H7 (cell line): ENCODE data around the gene VAMP1. TPM values are rescaled to one million over a fixed set of nuclear protein-coding genes. Genes with fewer than 3 reads are reported as not detected.

Experiments used
- DNase-seq: peaks from one replicate; pipeline ENCODE4 v3.0.0; 2012
- H3K27me3 ChIP-seq: 2 replicates; pipeline ENCODE4 v1.6.0; 2011; ENCODE audit warnings: mild to moderate bottlenecking, low read length; ENCODE audit not compliant: control insufficient read depth, insufficient read depth
- H3K36me3 ChIP-seq: replicated peaks from 2 replicates; pipeline ENCODE4 v1.5.1; 2011; ENCODE audit warnings: low read length; ENCODE audit not compliant: control insufficient read depth, insufficient read depth
- H3K4me3 ChIP-seq: 2 replicates; pipeline ENCODE4 v1.5.1; 2011; ENCODE audit warnings: low read depth, mild to moderate bottlenecking, control low read depth, low read length, moderate library complexity; ENCODE audit not compliant: insufficient read depth
- total RNA-seq: library from RNA; depleted of rRNA; stranded (reverse); fragments of >200 nt; shearing (Covaris generic); gene quantifications from 2 replicates; pipeline ENCODE4 v1.2.3, GENCODE V29; 2014

VAMP1 gene
- total RNA-seq, 1 experiment from 2014 or later, result 23.9 TPM

DNA sequence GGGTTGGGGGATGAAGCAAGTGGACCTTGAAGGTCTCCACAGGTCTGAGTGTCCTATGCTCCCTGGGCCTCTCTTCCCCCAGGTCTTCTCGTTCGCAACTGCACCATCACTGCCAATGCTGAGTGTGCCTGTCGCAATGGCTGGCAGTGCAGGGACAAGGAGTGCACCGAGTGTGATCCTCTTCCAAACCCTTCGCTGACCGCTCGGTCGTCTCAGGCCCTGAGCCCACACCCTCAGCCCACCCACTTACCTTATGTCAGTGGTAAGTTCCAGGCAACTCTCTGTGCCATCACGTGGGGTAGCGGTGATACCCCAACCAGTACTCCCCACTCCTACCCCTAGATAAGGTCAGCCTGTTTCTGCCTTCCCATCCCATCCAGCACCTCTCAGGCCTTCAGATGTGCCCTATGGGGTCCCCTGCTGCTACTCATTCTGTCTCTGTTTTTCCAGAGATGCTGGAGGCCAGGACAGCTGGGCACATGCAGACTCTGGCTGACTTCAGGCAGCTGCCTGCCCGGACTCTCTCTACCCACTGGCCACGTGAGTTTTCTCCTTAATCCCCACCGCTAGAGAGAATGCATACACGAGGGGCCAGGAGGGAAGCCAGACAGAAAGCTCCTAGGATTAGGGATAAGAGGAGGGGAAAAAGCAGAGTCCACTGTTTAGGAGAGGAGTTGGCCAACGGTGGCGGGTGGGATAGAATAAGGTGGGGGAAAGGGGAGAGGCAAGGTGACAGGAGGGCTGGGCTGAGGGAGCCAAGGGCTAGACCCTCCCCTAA lies 20.2 kb downstream of the VAMP1 start:
- no peak for DNase-seq
- Histone ChIP-seq H3K27me3 (no peaks in the 10 kb centered on the region), H3K4me3 (no peak overlapping the region), H3K36me3 (no peaks in the 10 kb centered on the region)

DNA sequence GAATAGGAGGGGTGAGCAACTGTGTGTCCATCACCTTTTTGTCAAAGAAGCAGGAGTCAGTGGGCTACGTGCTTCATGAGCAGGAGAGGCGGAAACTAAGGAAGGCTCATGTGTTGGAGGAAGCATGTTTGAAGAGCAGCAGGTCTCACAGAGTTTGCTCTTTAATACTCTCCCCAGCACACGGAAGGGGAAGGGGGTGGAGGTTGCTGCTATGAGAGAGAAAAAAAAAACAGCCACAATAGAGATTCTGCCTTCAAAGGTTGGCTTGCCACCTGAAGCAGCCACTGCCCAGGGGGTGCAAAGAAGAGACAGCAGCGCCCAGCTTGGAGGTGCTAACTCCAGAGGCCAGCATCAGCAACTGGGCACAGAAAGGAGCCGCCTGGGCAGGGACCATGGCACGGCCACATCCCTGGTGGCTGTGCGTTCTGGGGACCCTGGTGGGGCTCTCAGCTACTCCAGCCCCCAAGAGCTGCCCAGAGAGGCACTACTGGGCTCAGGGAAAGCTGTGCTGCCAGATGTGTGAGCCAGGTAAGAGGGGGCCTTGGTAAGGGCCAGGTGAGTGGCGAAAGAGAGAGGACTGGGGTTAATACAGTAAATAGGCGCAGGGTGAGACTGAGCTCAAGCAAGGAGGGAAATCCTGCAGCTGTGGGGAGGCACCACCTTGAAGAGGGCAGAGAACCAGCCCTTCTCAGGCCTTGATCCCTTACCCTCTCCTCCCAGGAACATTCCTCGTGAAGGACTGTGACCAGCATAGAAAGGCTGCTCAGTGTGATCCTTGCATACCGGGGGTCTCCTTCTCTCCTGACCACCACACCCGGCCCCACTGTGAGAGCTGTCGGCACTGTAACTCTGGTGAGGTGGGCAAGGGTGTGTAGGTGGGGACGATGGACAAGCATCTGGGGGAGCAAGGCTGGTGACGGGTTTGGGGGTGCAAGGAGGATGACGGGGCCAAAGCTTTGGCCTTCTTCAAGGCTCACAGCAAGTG lies 25.5 kb downstream of the VAMP1 start, which contains the start of gene CD27:
Gene CD27 (plus strand): TSS at position 252 of the 985 bp plus-strand sequence. CDS start 141 bp downstream, at position 393.
- DNase-seq, result no peak
- no peaks in the 10 kb centered on the region for H3K27me3 ChIP-seq
- H3K4me3 ChIP-seq, result no peak within 1 kb of the TSS
- no peaks in the 10 kb centered on the region; the same call in 1 of the 2 replicates for H3K36me3 ChIP-seq

DNA sequence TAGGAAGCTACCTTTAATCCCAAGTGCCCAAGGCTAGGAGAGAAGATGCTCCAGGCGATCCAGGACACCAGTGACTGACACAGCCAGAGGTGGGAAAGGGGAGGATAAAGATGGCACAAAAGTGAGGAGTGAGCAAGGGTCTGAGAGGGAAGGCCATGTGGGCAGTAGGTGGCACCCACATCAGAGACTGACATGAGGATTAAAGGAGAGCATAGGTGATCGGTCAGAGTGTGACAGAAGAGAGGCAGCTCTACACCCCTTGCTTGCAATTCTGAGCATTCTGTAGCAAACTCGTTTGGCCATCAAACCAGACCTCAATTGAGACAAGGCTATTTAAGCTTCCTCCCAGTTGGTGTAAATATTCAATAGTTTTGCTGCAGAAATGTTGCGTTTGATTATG lies 26.4 kb downstream of the VAMP1 start:
- Histone ChIP-seq H3K4me3 (no peak overlapping the region), H3K27me3 (no peaks in the 10 kb centered on the region), H3K36me3 (no peaks in the 10 kb centered on the region; the same call in 1 of the 2 replicates)
- no peak for DNase-seq

DNA sequence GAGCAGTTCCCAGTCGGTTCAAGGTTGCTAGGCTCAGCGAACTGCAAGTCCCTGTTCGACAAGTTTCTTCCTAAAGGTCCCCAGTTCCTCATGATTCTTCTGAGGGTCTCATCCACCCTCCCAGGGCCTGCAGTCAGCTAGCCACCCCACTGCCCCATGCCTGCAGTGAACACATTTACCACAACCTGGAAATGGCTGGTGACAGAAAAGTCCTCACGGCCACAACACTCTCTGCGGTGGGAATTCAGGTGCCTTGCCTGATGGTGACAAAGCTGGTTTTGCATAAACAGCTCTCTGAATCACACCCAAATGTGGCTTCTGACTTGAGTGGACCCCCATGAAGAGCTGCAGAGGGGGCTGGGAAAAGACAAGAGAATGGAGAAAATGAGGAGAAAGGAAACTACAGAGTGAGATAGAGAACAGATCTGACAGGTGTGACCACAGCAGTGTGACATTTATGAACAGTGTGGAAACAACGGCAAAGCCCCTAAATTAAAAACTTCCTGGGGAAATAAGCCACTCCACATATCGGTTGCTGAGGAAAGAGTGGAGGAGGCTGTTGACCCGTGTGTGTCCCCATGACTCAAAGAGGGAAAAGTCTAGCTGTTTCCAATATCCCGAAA lies 27.0 kb downstream of the VAMP1 start:
- H3K36me3 ChIP-seq, result no peaks in the 10 kb centered on the region; the same call in 1 of the 2 replicates
- no peak for DNase-seq
- no peak overlapping the region for H3K4me3 ChIP-seq
- no peaks in the 10 kb centered on the region for H3K27me3 ChIP-seq

DNA sequence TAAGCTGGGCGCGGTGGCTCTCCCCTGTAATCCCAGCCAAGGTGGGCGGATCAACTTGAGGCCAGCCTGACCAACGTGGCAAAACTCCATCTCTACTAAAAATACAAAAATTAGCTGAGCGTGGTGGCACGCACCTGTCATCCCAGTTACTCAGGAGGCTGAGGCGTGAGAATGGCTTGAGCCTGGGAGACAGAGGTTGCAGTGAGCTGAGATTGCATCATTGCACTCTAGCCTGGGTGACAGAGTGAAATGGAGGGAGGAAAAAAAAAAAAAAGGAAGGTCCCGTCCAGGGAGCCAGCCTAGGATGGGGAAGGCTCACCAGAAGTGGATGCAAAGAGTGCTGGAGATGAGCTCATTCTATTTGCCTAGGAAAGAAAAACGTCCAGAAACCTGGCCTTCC lies 27.6 kb downstream of the VAMP1 start:
- no peaks in the 10 kb centered on the region for H3K27me3 ChIP-seq
- no peak for DNase-seq
- no peaks in the 10 kb centered on the region; the same call in 1 of the 2 replicates for H3K36me3 ChIP-seq
- H3K4me3 ChIP-seq, result no peak overlapping the region

DNA sequence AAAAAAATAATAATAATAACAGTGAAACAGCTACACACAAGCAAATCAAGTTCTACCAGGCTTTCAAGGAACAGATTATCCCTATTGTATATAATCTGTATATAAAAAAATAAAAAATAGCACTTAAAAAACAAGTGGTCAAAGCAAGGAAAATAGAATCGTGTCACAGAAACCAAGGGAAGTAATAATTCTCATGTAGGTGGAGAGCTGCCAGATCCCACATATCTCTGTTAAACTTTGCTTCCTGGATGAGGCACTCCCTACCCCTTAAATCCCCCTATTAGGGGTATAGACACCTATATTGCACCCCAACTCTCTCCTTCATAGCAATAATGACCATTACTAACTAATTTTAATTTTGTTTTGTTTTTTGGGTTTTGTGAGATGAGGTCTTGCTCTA lies 30.1 kb downstream of the VAMP1 start:
- no peaks in the 10 kb centered on the region; the same call in 1 of the 2 replicates for H3K36me3 ChIP-seq
- no peak for DNase-seq
- H3K4me3 ChIP-seq, result no peak overlapping the region
- H3K27me3 ChIP-seq, result no peaks in the 10 kb centered on the region

DNA sequence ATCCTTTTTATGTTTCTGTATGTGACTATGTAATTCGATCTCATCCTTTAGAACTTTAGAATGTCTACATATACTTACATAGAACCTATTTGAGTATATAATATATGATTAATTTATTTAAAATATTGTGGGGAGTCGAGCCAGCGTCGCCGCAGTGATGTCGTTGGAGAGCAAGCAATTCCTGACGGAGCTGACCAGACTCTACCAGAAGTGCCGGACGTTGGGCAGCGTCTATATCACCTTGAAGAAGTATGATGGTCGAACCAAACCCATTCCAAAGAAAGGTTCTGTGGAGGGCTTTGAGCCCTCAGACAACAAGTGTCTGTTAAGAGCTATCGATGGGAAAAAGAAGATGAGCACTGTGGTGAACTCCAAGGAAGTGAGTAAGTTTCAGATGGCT lies 32.1 kb downstream of the VAMP1 start:
- H3K4me3 ChIP-seq, result no peak overlapping the region
- H3K36me3 ChIP-seq, result no peaks in the 10 kb centered on the region
- no peak for DNase-seq
- H3K27me3 ChIP-seq, result no peaks in the 10 kb centered on the region

DNA sequence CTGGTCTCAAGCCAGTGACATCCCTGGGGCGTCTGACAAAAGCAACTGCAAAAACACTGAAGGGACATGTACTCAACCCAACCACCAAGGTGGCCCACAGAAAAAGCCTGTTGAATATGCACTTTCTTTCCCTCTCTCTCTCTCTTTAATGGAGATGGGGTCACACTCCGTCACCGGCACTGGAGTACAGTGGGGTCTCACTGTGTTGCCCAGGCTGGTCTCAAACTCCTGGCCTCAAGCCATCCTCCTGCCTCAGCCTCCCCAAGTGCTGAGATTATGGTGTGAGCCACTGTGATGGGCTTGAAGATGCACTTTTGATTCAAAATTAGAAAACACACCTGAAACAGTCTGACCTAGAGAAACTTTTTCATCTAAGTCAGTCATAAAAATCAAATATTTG lies 32.9 kb downstream of the VAMP1 start:
- H3K27me3 ChIP-seq, result no peaks in the 10 kb centered on the region
- no peak for DNase-seq
- no peak overlapping the region for H3K4me3 ChIP-seq
- H3K36me3 ChIP-seq, result no peaks in the 10 kb centered on the region

DNA sequence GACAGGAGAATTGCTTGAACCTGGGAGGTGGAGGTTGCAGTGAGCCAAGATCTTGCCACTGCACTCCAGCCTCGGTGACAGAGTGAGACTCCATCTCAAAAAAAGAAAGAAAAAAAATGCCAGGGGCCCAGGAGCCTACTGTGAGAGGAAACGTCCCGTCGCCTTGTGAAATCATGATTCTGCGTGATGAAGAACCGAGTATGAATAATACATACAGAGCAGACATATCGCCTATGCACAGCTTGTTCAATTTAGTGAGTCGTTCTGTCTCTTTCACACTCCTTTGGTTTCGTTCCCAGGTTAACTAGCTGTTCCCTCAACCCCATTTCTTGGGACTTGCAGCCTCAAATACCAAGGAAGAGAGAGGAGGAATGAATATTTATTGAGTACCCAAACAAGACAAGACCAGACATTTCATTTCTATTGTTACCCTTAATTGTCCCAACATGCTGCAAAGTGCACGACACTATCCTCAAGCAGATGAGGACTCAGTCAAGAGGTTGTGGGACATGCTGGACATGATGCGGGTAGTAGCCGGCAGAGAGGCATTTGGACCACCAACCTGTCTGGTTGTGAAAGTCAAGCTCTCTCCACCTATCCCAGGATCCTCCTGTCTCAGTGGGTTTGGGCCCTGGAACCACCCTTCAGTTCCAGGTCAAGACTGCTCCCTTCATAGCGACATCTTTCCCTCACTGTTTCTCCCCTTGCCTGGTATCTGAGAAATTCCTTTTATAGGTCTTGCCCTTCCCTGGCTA lies 34.3 kb downstream of the VAMP1 start:
- Histone ChIP-seq H3K36me3 (no peaks in the 10 kb centered on the region), H3K27me3 (no peaks in the 10 kb centered on the region), H3K4me3 (no peak overlapping the region)
- DNase-seq, result peak; percentile 19

DNA sequence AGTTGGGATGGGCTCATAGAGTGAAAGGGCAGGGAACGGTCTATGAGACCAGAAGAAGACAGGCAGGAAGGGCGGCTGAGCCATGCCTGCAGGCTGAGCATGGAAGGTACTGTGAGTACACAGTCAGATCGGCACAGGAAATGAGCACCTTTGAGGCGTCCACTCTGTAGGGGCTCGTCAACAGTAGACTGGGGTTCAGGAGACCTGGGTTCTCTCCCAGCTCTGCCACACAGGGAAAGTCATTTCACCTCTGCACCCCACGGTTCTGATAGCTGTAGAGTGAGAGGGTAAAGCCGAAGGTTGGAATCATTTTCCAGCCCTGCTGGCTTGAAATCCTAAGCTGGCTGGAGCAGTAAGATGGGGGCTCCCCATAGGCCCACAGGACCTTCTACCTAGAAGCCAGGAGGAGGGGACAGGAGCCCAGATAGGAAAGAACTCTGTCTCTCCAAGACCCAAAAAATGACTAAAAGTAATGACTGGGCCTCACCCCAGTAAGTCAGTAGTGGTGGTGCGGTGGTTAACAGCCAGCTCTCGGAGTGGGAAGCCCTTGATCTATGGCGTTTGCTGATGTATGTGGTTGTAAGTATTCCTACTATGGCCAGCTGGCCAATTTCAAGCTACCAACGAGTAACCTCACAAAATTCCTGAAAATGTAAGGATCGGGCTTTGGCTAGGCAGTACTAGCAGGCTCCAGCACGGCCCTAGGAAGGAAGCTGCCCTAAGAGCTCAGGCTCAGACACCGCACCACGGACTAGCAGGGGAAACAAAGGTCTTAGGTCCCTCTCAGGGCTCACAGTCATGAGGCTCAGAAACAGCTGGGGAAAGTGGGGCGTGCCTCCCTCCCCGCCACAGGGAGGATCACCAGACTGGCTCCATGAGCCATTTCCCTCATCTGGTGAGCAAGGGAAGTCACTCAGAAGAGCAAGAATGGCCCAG lies 36.0 kb downstream of the VAMP1 start:
- Histone ChIP-seq H3K4me3 (no peak overlapping the region), H3K36me3 (no peaks in the 10 kb centered on the region), H3K27me3 (no peaks in the 10 kb centered on the region)
- peak; percentile 32 for DNase-seq

DNA sequence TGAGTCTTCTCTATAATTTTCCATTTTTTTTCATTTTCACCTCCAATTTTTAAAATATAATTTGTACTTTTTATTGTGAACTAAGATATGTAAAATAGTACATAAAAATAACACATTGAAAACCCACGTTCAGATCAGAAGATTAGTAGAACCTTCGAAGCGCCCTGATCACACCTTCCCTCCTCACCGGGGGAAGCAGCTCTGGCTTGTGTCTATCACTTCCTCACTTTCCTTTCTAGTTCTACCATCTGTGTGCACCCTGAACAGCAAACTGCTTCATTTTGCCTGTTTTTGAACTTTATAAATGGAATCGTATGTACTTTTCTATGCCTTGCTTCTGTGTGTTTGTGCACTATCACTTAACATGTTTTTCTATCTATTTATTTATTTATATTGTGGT lies 37.5 kb downstream of the VAMP1 start:
- Histone ChIP-seq H3K27me3 (no peaks in the 10 kb centered on the region), H3K36me3 (no peaks in the 10 kb centered on the region), H3K4me3 (no peak overlapping the region)
- no peak for DNase-seq

DNA sequence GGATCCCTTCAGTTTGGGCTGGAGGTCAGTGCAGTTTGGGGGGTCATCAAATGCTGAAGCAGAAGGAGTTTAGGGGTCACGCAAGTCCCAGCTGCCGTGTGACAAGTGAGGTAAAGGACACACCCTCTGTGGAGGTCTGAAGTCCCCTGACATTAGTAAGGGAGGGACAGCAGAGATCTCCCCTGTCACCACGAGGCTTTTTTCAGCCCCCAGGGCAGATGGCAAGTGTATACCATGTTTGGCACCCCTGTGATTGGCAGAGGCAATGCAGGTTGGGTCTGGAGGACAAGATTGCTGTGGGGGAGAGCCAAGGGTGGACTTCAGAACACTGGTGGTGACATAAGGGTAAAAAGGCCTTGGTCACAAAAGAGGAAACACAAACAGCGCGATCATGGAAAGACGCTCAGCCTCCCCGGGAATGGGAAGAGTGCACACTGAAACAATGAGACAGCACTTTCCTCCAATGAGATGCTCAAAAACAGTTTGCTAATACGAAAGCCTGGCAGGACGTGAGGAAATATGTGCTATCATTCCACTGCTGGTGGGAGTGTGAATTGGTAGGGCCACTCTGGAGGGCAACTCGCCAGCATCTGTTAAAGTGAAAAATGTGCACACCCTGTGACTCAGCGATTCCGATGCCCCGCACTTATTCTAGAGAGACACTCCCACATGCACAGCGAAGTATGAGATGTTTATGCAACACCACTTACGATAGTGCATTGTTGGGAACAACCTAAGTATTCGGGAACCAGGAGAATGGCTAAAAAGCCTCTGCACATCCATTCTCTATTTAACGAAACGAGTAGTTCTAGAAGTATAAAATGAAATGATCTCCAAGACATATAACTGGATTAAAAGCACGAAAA lies 40.1 kb downstream of the VAMP1 start:
- Histone ChIP-seq H3K27me3 (no peaks in the 10 kb centered on the region), H3K4me3 (no peak overlapping the region), H3K36me3 (no peaks in the 10 kb centered on the region)
- no peak for DNase-seq
